HepG2 (cell line): ENCODE results near the gene CDK14. TPM values are rescaled to one million over a fixed set of nuclear protein-coding genes. Genes with fewer than 3 reads are reported as not detected.

Experiments
- ATAC-seq: fragments of 200-7000 bp; cut with Tn5 transposase; 3 replicates; pipeline ENCODE4 v1.9.1; 2020; ENCODE audit warnings: mild to moderate bottlenecking, moderate library complexity
- BruUV-seq: library from RNA; stranded (reverse); fragments of 400-500 nt; replicated peaks from 2 replicates; lab custom pipeline; 2021; lab: Mats Ljungman, UMichigan
- CTCF ChIA-PET: fragments of 300-600 bp; formaldehyde crosslinking; extraction: SDS; loops from one replicate; lab custom pipeline; 2021; ENCODE audit warnings: low total read pairs, inconsistent platforms, low intra/inter-chr PET ratio; lab: Yijun Ruan, JAX
- POLR2A ChIA-PET: fragments of 350-600 bp; sonication (Branson Sonifier 250); formaldehyde crosslinking; loops from one replicate; lab custom pipeline; 2020; ENCODE audit warnings: antibody characterized with exemption, inconsistent platforms; lab: Yijun Ruan, JAX
- DNase-seq: peaks from one replicate; pipeline ENCODE4 v3.0.0-alpha.2; 2015; ENCODE audit warnings: low spot score
- FAIRE-seq: peaks from 3 replicates; lab custom pipeline; 2011; peaks lifted over from hg19 to GRCh38; lab: Jason Lieb, UNC
- H2AFZ ChIP-seq: one replicate; pipeline ENCODE4 v1.6.1; 2011; ENCODE audit warnings: low read length, inconsistent platforms
- H3K27ac ChIP-seq: fragments of 300-600 bp; 3 replicates; pipeline ENCODE4 v1.8.0; 2011; ENCODE audit warnings: mixed run types, mild to moderate bottlenecking, mixed read lengths, low read length, inconsistent platforms; ENCODE audit not compliant: insufficient read depth; ENCODE audit errors: extremely low read length
- H3K27me3 ChIP-seq, 2 experiments: fragments of 200-600 bp in 1 of 2; 2 replicates in 1 of 2; 3 replicates in 1 of 2; pipeline versions ENCODE4 v1.6.0 to v1.8.0; 2011; ENCODE audit warnings: low read length in 2 of 2, mild to moderate bottlenecking in 2 of 2, moderate library complexity in 2 of 2, inconsistent platforms in 1 of 2; ENCODE audit not compliant: insufficient read depth in 2 of 2, control insufficient read depth in 1 of 2
- H3K36me3 ChIP-seq, 2 experiments: fragments of 200-600 bp in 1 of 2; replicated peaks in 1 of 2; 2 replicates in 1 of 2; 3 replicates in 1 of 2; pipeline versions ENCODE4 v1.5.1 to v1.8.0; 2011; ENCODE audit warnings: low read length in 2 of 2, inconsistent platforms in 1 of 2; ENCODE audit not compliant: insufficient read depth in 2 of 2, control insufficient read depth in 1 of 2
- H3K4me1 ChIP-seq: 2 replicates; pipeline ENCODE4 v1.5.1; 2012; ENCODE audit warnings: low read length, inconsistent platforms; ENCODE audit not compliant: insufficient read depth
- H3K4me2 ChIP-seq: 2 replicates; pipeline ENCODE4 v1.6.0; 2011; ENCODE audit warnings: low read depth, low read length, inconsistent platforms
- H3K4me3 ChIP-seq, 3 experiments: fragments of 200-600 bp in 1 of 3; sonication (generic), shearing (Covaris generic) in 1 of 3; replicated peaks in 1 of 3; 2 replicates each; pipeline ENCODE4 v1.5.1; 2011 to 2016; ENCODE audit warnings: low read length in 3 of 3, inconsistent platforms in 2 of 3, low read depth in 2 of 3, mild to moderate bottlenecking in 2 of 3, control low read depth in 1 of 3, mixed read lengths in 1 of 3; ENCODE audit not compliant: insufficient read depth in 1 of 3
- H3K79me2 ChIP-seq: one replicate; pipeline ENCODE4 v1.6.1; 2011; ENCODE audit warnings: low read length, inconsistent platforms; ENCODE audit not compliant: insufficient read depth
- H3K9ac ChIP-seq: 2 replicates; pipeline ENCODE4 v1.6.0; 2011; ENCODE audit warnings: mild to moderate bottlenecking, low read depth, low read length, inconsistent platforms; ENCODE audit not compliant: insufficient read depth
- H3K9me3 ChIP-seq: 2 replicates; pipeline ENCODE4 v1.5.1; 2012; ENCODE audit warnings: mild to moderate bottlenecking, low read length
- H4K20me1 ChIP-seq: 2 replicates; pipeline ENCODE4 v1.6.0; 2011; ENCODE audit warnings: inconsistent platforms, mild to moderate bottlenecking, low read length, moderate library complexity; ENCODE audit not compliant: insufficient read depth
- CBX5 ChIP-seq: sonication (generic); formaldehyde crosslinking; IDR thresholded peaks from 2 replicates; pipeline ENCODE4 v1.4.0; 2020; ENCODE audit warnings: missing genetic modification reagents, borderline replicate concordance
- GATAD1 ChIP-seq: IDR thresholded peaks from 2 replicates; pipeline ENCODE4 v1.6.1; 2016; ENCODE audit warnings: missing genetic modification reagents, missing compliant biosample characterization
- GTF2F1 ChIP-seq: fragments of 150-350 bp; IDR thresholded peaks from 2 replicates; pipeline ENCODE4 v1.6.1; 2014; ENCODE audit warnings: low read length
- IRX3 ChIP-seq: sonication (generic); formaldehyde crosslinking; IDR thresholded peaks from 2 replicates; pipeline ENCODE4 v1.8.1; 2023; ENCODE audit warnings: mild to moderate bottlenecking, low read depth, missing genetic modification reagents, borderline replicate concordance
- PHB2 ChIP-seq: fragments of 450-650 bp; IDR thresholded peaks from 2 replicates; pipeline ENCODE4 v1.6.1; 2018; ENCODE audit not compliant: partially characterized antibody
- POGZ ChIP-seq: sonication (generic); formaldehyde crosslinking; IDR thresholded peaks from 2 replicates; pipeline ENCODE4 v1.4.0; 2020; ENCODE audit warnings: mild to moderate bottlenecking, missing genetic modification reagents
- SIN3B ChIP-seq: fragments of 150-350 bp; IDR thresholded peaks from 2 replicates; pipeline ENCODE4 v1.6.1; 2014; ENCODE audit warnings: low read length
- ZC3H13 ChIP-seq: sonication (generic); formaldehyde crosslinking; IDR thresholded peaks from 2 replicates; pipeline ENCODE4 v1.8.1; 2023; ENCODE audit warnings: mild to moderate bottlenecking, missing genetic modification reagents, moderate library complexity
- ZNF234 ChIP-seq: sonication (generic); formaldehyde crosslinking; conservative IDR thresholded peaks from 2 replicates; pipeline ENCODE4 v1.5.1; 2020; ENCODE audit warnings: mild to moderate bottlenecking, missing genetic modification reagents
- ZNF468 ChIP-seq: sonication (generic); formaldehyde crosslinking; IDR thresholded peaks from 2 replicates; pipeline ENCODE4 v1.8.0; 2022; ENCODE audit warnings: mild to moderate bottlenecking, moderate library complexity, missing genetic modification reagents
- ZNF598 ChIP-seq: sonication (generic); formaldehyde crosslinking; IDR thresholded peaks from 2 replicates; pipeline ENCODE4 v1.5.1; 2020; ENCODE audit warnings: mild to moderate bottlenecking, missing genetic modification reagents, borderline replicate concordance
- ZNF652 ChIP-seq: IDR thresholded peaks from 2 replicates; pipeline ENCODE4 v1.6.1; 2016; ENCODE audit warnings: low read depth, borderline replicate concordance
- ZNF724P ChIP-seq: sonication (generic); formaldehyde crosslinking; IDR thresholded peaks from 2 replicates; pipeline ENCODE4 v1.8.0; 2022; ENCODE audit warnings: missing genetic modification reagents, borderline replicate concordance
- ZNF776 ChIP-seq: sonication (generic); formaldehyde crosslinking; IDR thresholded peaks from 2 replicates; pipeline ENCODE4 v1.4.0; 2020; ENCODE audit warnings: mild to moderate bottlenecking, missing genetic modification reagents
- ZSCAN20 ChIP-seq: sonication (generic); formaldehyde crosslinking; IDR thresholded peaks from 2 replicates; pipeline ENCODE4 v1.4.0; 2020; ENCODE audit warnings: missing genetic modification reagents, mild to moderate bottlenecking, borderline replicate concordance
- WGBS: methylation state at CpG from one replicate; pipeline ENCODE4 v1.1.6; 2017; ENCODE audit warnings: low lambda C conversion rate; 5-methylcytosine and 5-hydroxymethylcytosine counted together
- in situ Hi-C: cut with HindIII; loops from 2 replicates; pipeline ENCODE4 v1.10.0; 2017; ENCODE audit warnings: low pct_unique_long_range_greater_than_20kb; ENCODE audit not compliant: extremely low pct_ligation_motif_present
- intact Hi-C: fragments of 100-400 bp; cut with micrococcal nuclease; formaldehyde crosslinking; loops from one replicate; pipeline ENCODE4 v1.10.0; 2022; ENCODE audit not compliant: unreplicated experiment
- polyA plus RNA-seq, 8 experiments: library from polyadenylated mRNA; depleted of rRNA in 3 of 8; stranded (reverse) in 7 of 8; unstranded in 1 of 8; fragments of >200 nt; fragmentation: Illumina TruSeq in 4 of 8; extraction: Trizol in 4 of 8; gene quantifications; 2 replicates each; pipeline versions ENCODE4 v1.2.1 to v1.2.3, GENCODE V29; 2011 to 2016; ENCODE audit warnings: low read depth in 4 of 8, missing spikeins in 1 of 8, mixed read lengths in 1 of 8; ENCODE audit not compliant: insufficient read depth in 1 of 8
- total RNA-seq, 5 experiments: library from RNA; depleted of rRNA; stranded (reverse); fragments of >200 nt; fragmentation: Illumina TruSeq; extraction: Trizol; gene quantifications; 2 replicates each; pipeline ENCODE4 v1.2.3, GENCODE V29; 2016; ENCODE audit warnings: low read depth in 1 of 5
- TF ChIP-seq, protein P1 (sequence below): sonication (generic); formaldehyde crosslinking; IDR thresholded peaks from 2 replicates; pipeline ENCODE4 v1.4.0; 2020; ENCODE audit warnings: mild to moderate bottlenecking, missing genetic modification reagents, borderline replicate concordance
- TF ChIP-seq, protein P2 (sequence below): sonication (generic); formaldehyde crosslinking; IDR thresholded peaks from 2 replicates; pipeline ENCODE4 v1.4.0; 2020; ENCODE audit warnings: missing genetic modification reagents, borderline replicate concordance
- TF ChIP-seq, protein P3 (sequence below): sonication (generic); formaldehyde crosslinking; IDR thresholded peaks from 2 replicates; pipeline ENCODE4 v1.4.0; 2020; ENCODE audit warnings: mild to moderate bottlenecking, missing genetic modification reagents

The CDK14 gene
- total and polyA plus RNA-seq, 2 of the 13 experiments (the other 11 are each of a cell fraction or from before 2014, with no cell fraction given) = 0.26 to 0.71 TPM

DNA sequence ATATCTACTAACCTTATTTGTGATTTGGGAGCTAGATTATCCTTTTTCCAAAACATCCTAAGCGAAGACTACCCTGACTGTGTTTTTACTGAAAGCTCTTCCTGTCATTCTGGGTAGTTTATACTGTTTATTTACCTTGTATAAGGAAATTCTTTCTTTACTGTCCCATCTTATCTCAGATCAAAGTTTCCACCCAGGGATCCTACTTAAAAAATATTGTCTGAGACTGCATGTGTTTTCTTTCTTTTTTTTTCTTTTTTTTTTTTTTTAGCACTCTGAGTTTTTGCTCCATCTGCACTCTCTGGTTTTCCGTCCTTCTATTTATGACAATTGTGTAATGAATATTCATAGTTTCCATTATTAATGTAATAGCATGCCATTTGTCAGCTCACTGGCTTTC lies 26.5 kb downstream of the CDK14 start:
- CTCF ChIA-PET = no interaction called here
- TF ChIP-seq ZNF652 (no peak), ZNF776 (CRISPR knock-in tag) (no peak), PHB2 (no peak), ZSCAN20 (no peak), SIN3B (no peak), POGZ (no peak), IRX3 (no peak), GATAD1 (CRISPR knock-in tag) (no peak), CBX5 (CRISPR knock-in tag) (no peak), ZNF724P (CRISPR knock-in tag) (no peak), GTF2F1 (no peak), ZC3H13 (CRISPR knock-in tag) (no peak), ZNF468 (CRISPR knock-in tag) (no peak), ZNF234 (no peak), ZNF598 (no peak)
- TF ChIP-seq, protein P1, sequence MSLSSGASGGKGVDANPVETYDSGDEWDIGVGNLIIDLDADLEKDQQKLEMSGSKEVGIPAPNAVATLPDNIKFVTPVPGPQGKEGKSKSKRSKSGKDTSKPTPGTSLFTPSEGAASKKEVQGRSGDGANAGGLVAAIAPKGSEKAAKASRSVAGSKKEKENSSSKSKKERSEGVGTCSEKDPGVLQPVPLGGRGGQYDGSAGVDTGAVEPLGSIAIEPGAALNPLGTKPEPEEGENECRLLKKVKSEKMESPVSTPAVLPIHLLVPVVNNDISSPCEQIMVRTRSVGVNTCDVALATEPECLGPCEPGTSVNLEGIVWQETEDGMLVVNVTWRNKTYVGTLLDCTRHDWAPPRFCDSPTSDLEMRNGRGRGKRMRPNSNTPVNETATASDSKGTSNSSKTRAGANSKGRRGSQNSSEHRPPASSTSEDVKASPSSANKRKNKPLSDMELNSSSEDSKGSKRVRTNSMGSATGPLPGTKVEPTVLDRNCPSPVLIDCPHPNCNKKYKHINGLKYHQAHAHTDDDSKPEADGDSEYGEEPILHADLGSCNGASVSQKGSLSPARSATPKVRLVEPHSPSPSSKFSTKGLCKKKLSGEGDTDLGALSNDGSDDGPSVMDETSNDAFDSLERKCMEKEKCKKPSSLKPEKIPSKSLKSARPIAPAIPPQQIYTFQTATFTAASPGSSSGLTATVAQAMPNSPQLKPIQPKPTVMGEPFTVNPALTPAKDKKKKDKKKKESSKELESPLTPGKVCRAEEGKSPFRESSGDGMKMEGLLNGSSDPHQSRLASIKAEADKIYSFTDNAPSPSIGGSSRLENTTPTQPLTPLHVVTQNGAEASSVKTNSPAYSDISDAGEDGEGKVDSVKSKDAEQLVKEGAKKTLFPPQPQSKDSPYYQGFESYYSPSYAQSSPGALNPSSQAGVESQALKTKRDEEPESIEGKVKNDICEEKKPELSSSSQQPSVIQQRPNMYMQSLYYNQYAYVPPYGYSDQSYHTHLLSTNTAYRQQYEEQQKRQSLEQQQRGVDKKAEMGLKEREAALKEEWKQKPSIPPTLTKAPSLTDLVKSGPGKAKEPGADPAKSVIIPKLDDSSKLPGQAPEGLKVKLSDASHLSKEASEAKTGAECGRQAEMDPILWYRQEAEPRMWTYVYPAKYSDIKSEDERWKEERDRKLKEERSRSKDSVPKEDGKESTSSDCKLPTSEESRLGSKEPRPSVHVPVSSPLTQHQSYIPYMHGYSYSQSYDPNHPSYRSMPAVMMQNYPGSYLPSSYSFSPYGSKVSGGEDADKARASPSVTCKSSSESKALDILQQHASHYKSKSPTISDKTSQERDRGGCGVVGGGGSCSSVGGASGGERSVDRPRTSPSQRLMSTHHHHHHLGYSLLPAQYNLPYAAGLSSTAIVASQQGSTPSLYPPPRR (CRISPR knock-in tag) = no peak
- TF ChIP-seq, protein P2, sequence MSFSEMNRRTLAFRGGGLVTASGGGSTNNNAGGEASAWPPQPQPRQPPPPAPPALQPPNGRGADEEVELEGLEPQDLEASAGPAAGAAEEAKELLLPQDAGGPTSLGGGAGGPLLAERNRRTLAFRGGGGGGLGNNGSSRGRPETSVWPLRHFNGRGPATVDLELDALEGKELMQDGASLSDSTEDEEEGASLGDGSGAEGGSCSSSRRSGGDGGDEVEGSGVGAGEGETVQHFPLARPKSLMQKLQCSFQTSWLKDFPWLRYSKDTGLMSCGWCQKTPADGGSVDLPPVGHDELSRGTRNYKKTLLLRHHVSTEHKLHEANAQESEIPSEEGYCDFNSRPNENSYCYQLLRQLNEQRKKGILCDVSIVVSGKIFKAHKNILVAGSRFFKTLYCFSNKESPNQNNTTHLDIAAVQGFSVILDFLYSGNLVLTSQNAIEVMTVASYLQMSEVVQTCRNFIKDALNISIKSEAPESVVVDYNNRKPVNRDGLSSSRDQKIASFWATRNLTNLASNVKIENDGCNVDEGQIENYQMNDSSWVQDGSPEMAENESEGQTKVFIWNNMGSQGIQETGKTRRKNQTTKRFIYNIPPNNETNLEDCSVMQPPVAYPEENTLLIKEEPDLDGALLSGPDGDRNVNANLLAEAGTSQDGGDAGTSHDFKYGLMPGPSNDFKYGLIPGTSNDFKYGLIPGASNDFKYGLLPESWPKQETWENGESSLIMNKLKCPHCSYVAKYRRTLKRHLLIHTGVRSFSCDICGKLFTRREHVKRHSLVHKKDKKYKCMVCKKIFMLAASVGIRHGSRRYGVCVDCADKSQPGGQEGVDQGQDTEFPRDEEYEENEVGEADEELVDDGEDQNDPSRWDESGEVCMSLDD (CRISPR knock-in tag) = no peak
- TF ChIP-seq, protein P3, sequence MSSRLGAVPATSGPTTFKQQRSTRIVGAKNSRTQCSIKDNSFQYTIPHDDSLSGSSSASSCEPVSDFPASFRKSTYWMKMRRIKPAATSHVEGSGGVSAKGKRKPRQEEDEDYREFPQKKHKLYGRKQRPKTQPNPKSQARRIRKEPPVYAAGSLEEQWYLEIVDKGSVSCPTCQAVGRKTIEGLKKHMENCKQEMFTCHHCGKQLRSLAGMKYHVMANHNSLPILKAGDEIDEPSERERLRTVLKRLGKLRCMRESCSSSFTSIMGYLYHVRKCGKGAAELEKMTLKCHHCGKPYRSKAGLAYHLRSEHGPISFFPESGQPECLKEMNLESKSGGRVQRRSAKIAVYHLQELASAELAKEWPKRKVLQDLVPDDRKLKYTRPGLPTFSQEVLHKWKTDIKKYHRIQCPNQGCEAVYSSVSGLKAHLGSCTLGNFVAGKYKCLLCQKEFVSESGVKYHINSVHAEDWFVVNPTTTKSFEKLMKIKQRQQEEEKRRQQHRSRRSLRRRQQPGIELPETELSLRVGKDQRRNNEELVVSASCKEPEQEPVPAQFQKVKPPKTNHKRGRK = no peak

More for the DNA sequence above, 26.5 kb downstream of the CDK14 start:
- H3K27me3 ChIP-seq = no peaks in the 10 kb centered on the region
- H3K9me3 ChIP-seq = no peaks in the 10 kb centered on the region
- no peaks in the 10 kb centered on the region for H4K20me1 ChIP-seq
- FAIRE-seq = no peak
- intact Hi-C loops = no loop called here
- H3K4me3 ChIP-seq = no peak overlapping the region
- no peaks in the 10 kb centered on the region for H3K4me1 ChIP-seq
- H3K36me3 ChIP-seq = no peaks in the 10 kb centered on the region
- no peak overlapping the region for H3K4me2 ChIP-seq
- POLR2A ChIA-PET = no interaction called here
- H3K9ac ChIP-seq = no peak overlapping the region
- 24% methylated on average over 2 of the region's 2 CpGs for WGBS
- BruUV-seq = no TSS peak
- no peaks in the 10 kb centered on the region for H3K79me2 ChIP-seq
- H3K27ac ChIP-seq = no peak overlapping the region
- in situ Hi-C loops = no loop called here
- no peak for ATAC-seq
- H2AFZ ChIP-seq = no peak overlapping the region
- no peak for DNase-seq
